HTERT RPE-1 (cell line): Measurements from ENCODE around the gene FAM111B.
"Not testable (repeated sequence)": the region's sequence is repeated elsewhere in the genome, so short reads cannot be mapped to it uniquely, and the experiment has no call there.

ENCODE experiments used
- in situ Hi-C: fragments of 300-500 bp; cut with MboI; formaldehyde crosslinking; loops from 4 replicates; pipeline ENCODE4 v1.14.3; 2020; ENCODE audit warnings: low sequenced_read_pairs

The FAM111B gene

GRCh38 chr11:59102259-59102765 is 4.7 kb upstream of the FAM111B start:
- in situ Hi-C loops, result no loop called here

GRCh38 chr11:59107721-59108120 is 684 bp downstream of the FAM111B start:
- in situ Hi-C loops, result not testable (repeated sequence)

GRCh38 chr11:59112494-59112893 is 5.5 kb downstream of the FAM111B start:
- in situ Hi-C loops, result no loop called here

GRCh38 chr11:59114344-59114743 is 7.3 kb downstream of the FAM111B start:
- in situ Hi-C loops, result no loop called here

- in situ Hi-C loops, result no loop called here
These were observed 8.5 kb downstream of the FAM111B start for GRCh38 chr11:59115553-59115952.

- in situ Hi-C loops, result no loop called here
These were observed 10.7 kb downstream of the FAM111B start for GRCh38 chr11:59117774-59118173.

- in situ Hi-C loops, result no loop called here
These were observed 12.8 kb downstream of the FAM111B start for GRCh38 chr11:59119826-59120225.

- in situ Hi-C loops, result no loop called here
These were observed 28.8 kb downstream of the FAM111B start for GRCh38 chr11:59135648-59136461.

GRCh38 chr11:59136551-59136950 is 29.5 kb downstream of the FAM111B start:
- in situ Hi-C loops, result not testable (repeated sequence)

- in situ Hi-C loops, result no loop called here
These were observed 30.2 kb downstream of the FAM111B start for GRCh38 chr11:59137190-59137589.

- in situ Hi-C loops, result no loop called here
These were observed 31.6 kb downstream of the FAM111B start for GRCh38 chr11:59138643-59139042.

- in situ Hi-C loops, result no loop called here
These were observed 34.2 kb downstream of the FAM111B start for GRCh38 chr11:59141191-59141590.

GRCh38 chr11:59141673-59142460 is 34.8 kb downstream of the FAM111B start:
- in situ Hi-C loops, result no loop called here

GRCh38 chr11:59142530-59143507 is 35.8 kb downstream of the FAM111B start, which contains the start of gene FAM111A:
FAM111A (plus strand) TSS chr11:59142856; CDS start chr11:59148873, 6,017 bp downstream.
- in situ Hi-C loops, result no loop called here

- in situ Hi-C loops, result no loop called here
These were observed 37.1 kb downstream of the FAM111B start for GRCh38 chr11:59144096-59144495.

- in situ Hi-C loops, result no loop called here
These were observed 37.7 kb downstream of the FAM111B start for GRCh38 chr11:59144579-59145345.

- in situ Hi-C loops, result no loop called here
These were observed 38.5 kb downstream of the FAM111B start for GRCh38 chr11:59145534-59145933.

- in situ Hi-C loops, result no loop called here
These were observed 44.7 kb downstream of the FAM111B start for GRCh38 chr11:59151761-59152160.

- in situ Hi-C loops, result no loop called here
These were observed 45.4 kb downstream of the FAM111B start for GRCh38 chr11:59152312-59152951.
